Measurements from ENCODE around the gene MACF1. TPM values are rescaled to one million over a fixed set of nuclear protein-coding genes. Genes with fewer than 3 reads are reported as not detected.
"Not testable (repeated sequence)": the region's sequence is repeated elsewhere in the genome, so short reads cannot be mapped to it uniquely, and the experiment has no call there.

Gene MACF1
- total RNA-seq, 1 experiment from 2014 or later, result 103 TPM

GRCh38 chr1:39474810-39475209, 270.3 kb downstream of the MACF1 start:
- H3K9me2 ChIP-seq (replicated peaks; ENCODE audit: low read length), result no peaks in the 10 kb centered on the region
- H3K36me3 ChIP-seq (ENCODE audit: low read depth, low read length), result peaks cover 17% of the 10 kb centered on the region
- no peak for TF ChIP-seq EZH2 (IDR thresholded peaks at IDR 0.05; ENCODE audit: low read length, unreplicated experiment)
- no peak for TF ChIP-seq EZH2phosphoT487 (IDR thresholded peaks at IDR 0.05; ENCODE audit: borderline replicate concordance, low read length)
- no peak for TF ChIP-seq CTCF (conservative IDR thresholded peaks at IDR 0.05; ENCODE audit: low read depth, low read length)
- H3K4me1 ChIP-seq (ENCODE audit: insufficient read depth, low read length), result no peaks in the 10 kb centered on the region
- intact Hi-C loops (cut with micrococcal nuclease), result no loop called here
- no peak overlapping the region for H3K4me3 ChIP-seq (ENCODE audit: low read length)
- ATAC-seq (no peak), DNase-seq (no peak)
- no peak overlapping the region for H3K4me2 ChIP-seq (ENCODE audit: low read length)
- H3F3A ChIP-seq (ENCODE audit: low read length, unreplicated experiment), result no peaks in the 10 kb centered on the region
- CTCF ChIA-PET, result no interaction called here
- no peaks in the 10 kb centered on the region for H3K9me3 ChIP-seq (ENCODE audit: low read length)
- H3K9ac ChIP-seq (ENCODE audit: low read length), result no peak overlapping the region
- BruUV-seq (replicated peaks), result no TSS peak
- H3K27ac ChIP-seq (ENCODE audit: low read length), result no peak overlapping the region
- H4K20me1 ChIP-seq (ENCODE audit: low read length), result no peaks in the 10 kb centered on the region
- no peak overlapping the region for H2AFZ ChIP-seq (ENCODE audit: low read length)
- POLR2A ChIA-PET (ENCODE audit: unreplicated experiment), result interaction anchor here (0.6 kb wide), 1 partner anchor 20 kb away, joined by 3 read pairs; no protein-coding TSS in a partner anchor
- H3K79me2 ChIP-seq (ENCODE audit: low read length), result no peaks in the 10 kb centered on the region
- H3K27me3 ChIP-seq (ENCODE audit: low read length), result no peaks in the 10 kb centered on the region

- H3K9ac ChIP-seq (ENCODE audit: low read length); H3K27ac ChIP-seq (ENCODE audit: low read length); H3K9me3 ChIP-seq (ENCODE audit: low read length); H3K79me2 ChIP-seq (ENCODE audit: low read length); H4K20me1 ChIP-seq (ENCODE audit: low read length); CTCF ChIA-PET; H3K4me3 ChIP-seq (ENCODE audit: low read length); ATAC-seq; H2AFZ ChIP-seq (ENCODE audit: low read length); H3F3A ChIP-seq (ENCODE audit: low read length, unreplicated experiment); H3K27me3 ChIP-seq (ENCODE audit: low read length); DNase-seq; H3K4me1 ChIP-seq (ENCODE audit: insufficient read depth, low read length); intact Hi-C loops (cut with micrococcal nuclease); H3K9me2 ChIP-seq (replicated peaks; ENCODE audit: low read length); BruUV-seq (replicated peaks); H3K4me2 ChIP-seq (ENCODE audit: low read length): not testable (repeated sequence)
- POLR2A ChIA-PET (ENCODE audit: unreplicated experiment), result interaction anchor here (0.6 kb wide), 1 partner anchor 21 kb away, joined by 3 read pairs; no protein-coding TSS in a partner anchor
- peaks cover 21% of the 10 kb centered on the region; the same call in 1 of the 2 replicates for H3K36me3 ChIP-seq (ENCODE audit: low read depth, low read length)
Measured at GRCh38 chr1:39475551-39475950, 271.1 kb downstream of the MACF1 start.

GRCh38 chr1:39478126-39478915, 273.8 kb downstream of the MACF1 start:
- H3K4me3 ChIP-seq (ENCODE audit: low read length), result no peak overlapping the region
- BruUV-seq (replicated peaks), result no TSS peak
- no peak for DNase-seq
- no peaks in the 10 kb centered on the region for H3K9me2 ChIP-seq (replicated peaks; ENCODE audit: low read length)
- H3K9me3 ChIP-seq (ENCODE audit: low read length), result no peaks in the 10 kb centered on the region
- peaks cover 15% of the 10 kb centered on the region; the same call in 1 of the 2 replicates for H3K36me3 ChIP-seq (ENCODE audit: low read depth, low read length)
- intact Hi-C loops (cut with micrococcal nuclease), result no loop called here
- no peaks in the 10 kb centered on the region for H3K4me1 ChIP-seq (ENCODE audit: insufficient read depth, low read length)
- no peaks in the 10 kb centered on the region for H3K27me3 ChIP-seq (ENCODE audit: low read length)
- no peak overlapping the region for H3K9ac ChIP-seq (ENCODE audit: low read length)
- H4K20me1 ChIP-seq (ENCODE audit: low read length), result no peaks in the 10 kb centered on the region
- no peaks in the 10 kb centered on the region for H3F3A ChIP-seq (ENCODE audit: low read length, unreplicated experiment)
- H3K79me2 ChIP-seq (ENCODE audit: low read length), result no peaks in the 10 kb centered on the region
- no peak overlapping the region for H3K4me2 ChIP-seq (ENCODE audit: low read length)
- no peak overlapping the region for H3K27ac ChIP-seq (ENCODE audit: low read length)
- no peak overlapping the region for H2AFZ ChIP-seq (ENCODE audit: low read length)
- ATAC-seq, result no peak
- ChIA-PET POLR2A (ENCODE audit: unreplicated experiment) (no interaction called here), CTCF (no interaction called here)
- TF ChIP-seq EZH2 (IDR thresholded peaks at IDR 0.05; ENCODE audit: low read length, unreplicated experiment) (no peak), EZH2phosphoT487 (IDR thresholded peaks at IDR 0.05; ENCODE audit: borderline replicate concordance, low read length) (no peak), CTCF (conservative IDR thresholded peaks at IDR 0.05; ENCODE audit: low read depth, low read length) (no peak)

Measured in PC-3 (cell line).